HCT116 (cell line): Measurements from ENCODE around the gene ZMYND10. TPM values are rescaled to one million over a fixed set of nuclear protein-coding genes. Genes with fewer than 3 reads are reported as not detected.

Experiments used
- ATAC-seq: fragments of 200-7000 bp; cut with Tn5 transposase; 2 replicates; pipeline ENCODE4 v1.9.1; 2020; ENCODE audit warnings: mild to moderate bottlenecking, moderate library complexity
- BruUV-seq: library from RNA; stranded (reverse); fragments of 400-500 nt; replicated peaks from 2 replicates; lab custom pipeline; 2021; lab: Mats Ljungman, UMichigan
- CTCF ChIA-PET: fragments of 300-600 bp; sonication (Branson Sonifier 250); formaldehyde crosslinking; loops from one replicate; lab custom pipeline; 2021; ENCODE audit warnings: antibody characterized with exemption; lab: Charles Lee
- POLR2A ChIA-PET: fragments of 300-600, 350-600 bp; sonication (Branson Sonifier 250); formaldehyde crosslinking; loops from one replicate; lab custom pipeline; 2021; ENCODE audit warnings: antibody characterized with exemption; lab: Charles Lee
- RAD21 ChIA-PET, 2 experiments: fragments of 300-600 bp; sonication (Branson Sonifier 250); formaldehyde crosslinking; loops; one replicate each; lab custom pipeline; 2023; ENCODE audit warnings: low total read pairs in 2 of 2; ENCODE audit not compliant: uncharacterized antibody in 2 of 2, unreplicated experiment in 2 of 2, low non-redundant PET in 1 of 2; lab: Charles Lee
- DNase-seq: peaks from one replicate; pipeline ENCODE4 v3.0.0-alpha.2; 2010; ENCODE audit warnings: low read depth, low spot score
- H2AFZ ChIP-seq: fragments of 200-600 bp; shearing (Covaris generic), sonication (generic); 2 replicates; pipeline ENCODE4 v1.6.1; 2017; ENCODE audit warnings: low read depth, mixed run types, mixed read lengths, antibody characterized with exemption, low read length; ENCODE audit not compliant: poor library complexity, severe bottlenecking
- H3K27ac ChIP-seq: 2 replicates; pipeline ENCODE4 v1.5.1; 2012; ENCODE audit warnings: low read depth, low read length
- H3K27me3 ChIP-seq: fragments of 200-600 bp; sonication (generic); 2 replicates; pipeline ENCODE4 v1.6.1; 2016; ENCODE audit warnings: mixed run types, low read length, mixed read lengths; ENCODE audit not compliant: insufficient read depth
- H3K36me3 ChIP-seq, 2 experiments: fragments of 200-500 bp in 1 of 2; fragments of 200-600 bp in 1 of 2; sonication (Bioruptor generic) in 1 of 2; sonication (generic) in 1 of 2; 2 replicates each; pipeline versions ENCODE4 v1.5.1 to v1.6.1; 2014 to 2016; ENCODE audit warnings: low read length in 2 of 2, inconsistent platforms in 1 of 2, mixed read lengths in 1 of 2, mixed run types in 1 of 2; ENCODE audit not compliant: insufficient read depth in 2 of 2, control insufficient read depth in 1 of 2
- H3K4me1 ChIP-seq, 2 experiments: fragments of 200-600 bp in 1 of 2; sonication (generic) in 1 of 2; 2 replicates each; pipeline versions ENCODE4 v1.5.1 to v1.6.1; 2012 to 2017; ENCODE audit warnings: low read length in 2 of 2, inconsistent platforms in 1 of 2, mild to moderate bottlenecking in 1 of 2, mixed read lengths in 1 of 2, mixed run types in 1 of 2, moderate library complexity in 1 of 2; ENCODE audit not compliant: insufficient read depth in 2 of 2, control insufficient read depth in 1 of 2
- H3K4me2 ChIP-seq: fragments of 200-600 bp; sonication (generic); 2 replicates; pipeline ENCODE4 v1.6.1; 2017; ENCODE audit warnings: mixed run types, low read length, mixed read lengths
- H3K4me3 ChIP-seq, 2 experiments: fragments of 200-600 bp in 1 of 2; sonication (generic) in 1 of 2; replicated peaks in 1 of 2; 2 replicates each; pipeline ENCODE4 v1.5.1; 2011 to 2016; ENCODE audit warnings: low read length in 2 of 2, control low read depth in 1 of 2, low read depth in 1 of 2, mild to moderate bottlenecking in 1 of 2, mixed read lengths in 1 of 2, mixed run types in 1 of 2
- H3K79me2 ChIP-seq: fragments of 200-600 bp; sonication (generic); 2 replicates; pipeline ENCODE4 v1.6.1; 2017; ENCODE audit warnings: mild to moderate bottlenecking, mixed run types, low read length, moderate library complexity, mixed read lengths; ENCODE audit not compliant: insufficient read depth
- H3K9ac ChIP-seq: fragments of 200-600 bp; sonication (generic); 2 replicates; pipeline ENCODE4 v1.6.1; 2016; ENCODE audit warnings: low read length, mixed read lengths
- H3K9me2 ChIP-seq: fragments of 200-600 bp; sonication (generic), shearing (Covaris generic); 2 replicates; pipeline ENCODE4 v1.6.1; 2017; ENCODE audit warnings: mixed run types, mild to moderate bottlenecking, moderate library complexity; ENCODE audit not compliant: insufficient read depth
- H3K9me3 ChIP-seq, 2 experiments: fragments of 200-500 bp in 1 of 2; fragments of 200-600 bp in 1 of 2; sonication (Bioruptor generic) in 1 of 2; sonication (generic) in 1 of 2; 2 replicates each; pipeline ENCODE4 v1.6.1; 2014 to 2017; ENCODE audit warnings: low read length in 2 of 2, mixed read lengths in 2 of 2, inconsistent platforms in 1 of 2, low read depth in 1 of 2, mild to moderate bottlenecking in 1 of 2, mixed run types in 1 of 2, moderate library complexity in 1 of 2; ENCODE audit not compliant: control insufficient read depth in 1 of 2, insufficient read depth in 1 of 2
- H4K20me1 ChIP-seq: fragments of 200-600 bp; sonication (generic), shearing (Covaris generic); 2 replicates; pipeline ENCODE4 v1.6.1; 2017; ENCODE audit warnings: mixed run types, mild to moderate bottlenecking, moderate library complexity; ENCODE audit not compliant: insufficient read depth
- CBX3 ChIP-seq: IDR thresholded peaks from 2 replicates; pipeline ENCODE4 v1.6.1; 2012; ENCODE audit warnings: low read depth
- CTCF ChIP-seq, 3 experiments: fragments of 200-600 bp in 1 of 3; sonication (generic) in 1 of 3; IDR thresholded peaks in 2 of 3; conservative IDR thresholded peaks in 1 of 3; 2 replicates each; pipeline ENCODE4 v1.5.1; 2012 to 2017; ENCODE audit warnings: low read depth in 2 of 3, low read length in 2 of 3, antibody characterized with exemption in 1 of 3, borderline replicate concordance in 1 of 3, control low read depth in 1 of 3, mild to moderate bottlenecking in 1 of 3, mixed read lengths in 1 of 3, mixed run types in 1 of 3, moderate library complexity in 1 of 3; ENCODE audit not compliant: insufficient read depth in 1 of 3
- EZH2 ChIP-seq: fragments of 200-600 bp; sonication (generic); IDR thresholded peaks from 2 replicates; pipeline ENCODE4 v1.6.1; 2017; ENCODE audit warnings: antibody characterized with exemption, mixed run types
- RAD21 ChIP-seq: IDR thresholded peaks from 2 replicates; pipeline ENCODE4 v1.6.1; 2012; ENCODE audit warnings: low read depth, mild to moderate bottlenecking
- SRF ChIP-seq: IDR thresholded peaks from 2 replicates; pipeline ENCODE4 v1.6.1; 2012; ENCODE audit warnings: low read depth
- ZFX ChIP-seq: fragments of 450-650 bp; IDR thresholded peaks from 2 replicates; pipeline ENCODE4 v1.6.1; 2017
- intact Hi-C: fragments of 100-400 bp; cut with micrococcal nuclease; formaldehyde crosslinking; loops from 2 replicates; pipeline ENCODE4 v1.10.0; 2022
- total RNA-seq: library from RNA; stranded (reverse); gene quantifications from one replicate; pipeline ENCODE4 v1.2.1, GENCODE V29; 2021; ENCODE audit not compliant: unreplicated experiment

The ZMYND10 gene
- total RNA-seq, 1 experiment from 2014 or later, result 3.3 TPM

DNA sequence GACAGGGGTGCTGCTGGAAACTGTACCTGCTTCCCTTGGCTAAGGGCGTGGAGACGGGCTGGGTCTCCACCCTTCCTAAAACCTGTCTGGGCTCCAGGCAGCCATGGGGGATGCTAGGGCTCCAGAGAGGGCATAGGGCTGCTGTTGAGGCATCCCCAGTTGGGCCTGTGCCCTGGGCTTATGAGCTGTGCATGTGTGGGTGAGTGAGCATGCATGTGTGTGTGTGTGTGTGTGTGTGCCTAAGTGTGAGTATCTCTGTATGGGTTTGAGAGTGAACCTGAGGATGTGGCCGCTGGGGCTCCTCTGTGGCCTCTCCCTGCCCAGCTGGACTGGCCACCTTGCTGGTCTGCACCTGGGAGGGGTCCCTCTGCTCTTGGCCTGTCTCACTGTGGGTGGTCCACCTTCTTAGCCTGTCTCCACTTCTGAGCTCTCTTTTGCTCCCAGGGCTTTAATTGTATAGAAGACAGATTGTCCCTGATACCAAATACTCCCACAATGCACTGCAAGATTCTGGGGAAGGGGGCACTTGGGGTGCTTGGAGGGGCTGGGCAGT, 25.7 kb upstream of the ZMYND10 start:
- Histone ChIP-seq H3K4me1 (peaks cover 4 to 10% of the 10 kb centered on the region in 2 experiments; a peak in 2 of 4 replicates), H3K27ac (no peak overlapping the region), H3K4me2 (no peak overlapping the region), H3K4me3 (no peak overlapping the region), H3K79me2 (no peaks in the 10 kb centered on the region), H3K9me3 (no peaks in the 10 kb centered on the region), H3K9ac (no peak overlapping the region), H4K20me1 (no peaks in the 10 kb centered on the region), H3K27me3 (no peaks in the 10 kb centered on the region), H3K9me2 (no peaks in the 10 kb centered on the region), H3K36me3 (no peaks in the 10 kb centered on the region), H2AFZ (no peak overlapping the region)
- ChIA-PET POLR2A (interaction anchor here (1.1 kb wide), 1 partner anchor 135 kb away, joined by 3 read pairs; the partner anchor contains the start of gene GNAI2), RAD21 (interaction anchor here (1.0 to 1.1 kb wide), 2 partner anchors 171 kb away, joined by 5 to 6 read pairs; no protein-coding TSS in a partner anchor), CTCF (interaction anchor here (0.9 to 1.0 kb wide), 3 partner anchors 18 to 180 kb away, joined by 3 to 12 read pairs (median 4); no protein-coding TSS in a partner anchor)
- DNase-seq (no peak), ATAC-seq (no peak)
- intact Hi-C loops, result no loop called here
- no TSS peak for BruUV-seq
- TF ChIP-seq ZFX, result no peak

- ChIA-PET POLR2A (interaction anchor here (1.1 kb wide), 1 partner anchor 135 kb away, joined by 3 read pairs; the partner anchor contains the start of gene GNAI2), RAD21 (interaction anchor here (1.0 to 1.1 kb wide), 2 partner anchors 171 to 172 kb away, joined by 5 to 6 read pairs; no protein-coding TSS in a partner anchor), CTCF (interaction anchor here (0.9 to 1.0 kb wide), 3 partner anchors 18 to 180 kb away, joined by 3 to 12 read pairs (median 4); no protein-coding TSS in a partner anchor)
- ATAC-seq (peak; percentile 68), DNase-seq (no peak)
- no peak overlapping the region for H3K9ac ChIP-seq
- no peak overlapping the region for H3K4me2 ChIP-seq
- no peaks in the 10 kb centered on the region for H3K9me3 ChIP-seq
- no peaks in the 10 kb centered on the region for H3K9me2 ChIP-seq
- H3K79me2 ChIP-seq, result no peaks in the 10 kb centered on the region
- H3K36me3 ChIP-seq, result no peaks in the 10 kb centered on the region
- no peak overlapping the region for H3K27ac ChIP-seq
- no TSS peak for BruUV-seq
- H3K4me3 ChIP-seq, result no peak overlapping the region
- intact Hi-C loops, result no loop called here
- no peaks in the 10 kb centered on the region for H3K27me3 ChIP-seq
- no peak for TF ChIP-seq SRF
- no peak for TF ChIP-seq EZH2
- TF ChIP-seq CBX3, result no peak
- peak in 2 of 3 experiments; percentile 31 to 55; a peak in 5 of 6 replicates for TF ChIP-seq CTCF (IDR thresholded peaks at IDR 0.05 in 2 of 3, conservative IDR thresholded peaks at IDR 0.05 in 1 of 3; ENCODE audit: borderline replicate concordance in 1 of 3, insufficient read depth in 1 of 3, low read depth in 2 of 3, low read length in 2 of 3)
- peak; percentile 67 for TF ChIP-seq RAD21
- no peak overlapping the region for H2AFZ ChIP-seq
- H4K20me1 ChIP-seq, result no peaks in the 10 kb centered on the region
- peaks cover 4 to 12% of the 10 kb centered on the region in 2 experiments; a peak in 2 of 4 replicates for H3K4me1 ChIP-seq
Measured at GRCh38 chr3:50370594-50370993, 25.1 kb upstream of the ZMYND10 start.
